LNCAP (cell line): ENCODE measurements around the gene LRR1.

Source experiments
- CTCF ChIP-seq: fragments of 450-650 bp; IDR thresholded peaks from 2 replicates; pipeline ENCODE4 v1.5.1; 2017; ENCODE audit warnings: mild to moderate bottlenecking

LRR1 gene

DNA sequence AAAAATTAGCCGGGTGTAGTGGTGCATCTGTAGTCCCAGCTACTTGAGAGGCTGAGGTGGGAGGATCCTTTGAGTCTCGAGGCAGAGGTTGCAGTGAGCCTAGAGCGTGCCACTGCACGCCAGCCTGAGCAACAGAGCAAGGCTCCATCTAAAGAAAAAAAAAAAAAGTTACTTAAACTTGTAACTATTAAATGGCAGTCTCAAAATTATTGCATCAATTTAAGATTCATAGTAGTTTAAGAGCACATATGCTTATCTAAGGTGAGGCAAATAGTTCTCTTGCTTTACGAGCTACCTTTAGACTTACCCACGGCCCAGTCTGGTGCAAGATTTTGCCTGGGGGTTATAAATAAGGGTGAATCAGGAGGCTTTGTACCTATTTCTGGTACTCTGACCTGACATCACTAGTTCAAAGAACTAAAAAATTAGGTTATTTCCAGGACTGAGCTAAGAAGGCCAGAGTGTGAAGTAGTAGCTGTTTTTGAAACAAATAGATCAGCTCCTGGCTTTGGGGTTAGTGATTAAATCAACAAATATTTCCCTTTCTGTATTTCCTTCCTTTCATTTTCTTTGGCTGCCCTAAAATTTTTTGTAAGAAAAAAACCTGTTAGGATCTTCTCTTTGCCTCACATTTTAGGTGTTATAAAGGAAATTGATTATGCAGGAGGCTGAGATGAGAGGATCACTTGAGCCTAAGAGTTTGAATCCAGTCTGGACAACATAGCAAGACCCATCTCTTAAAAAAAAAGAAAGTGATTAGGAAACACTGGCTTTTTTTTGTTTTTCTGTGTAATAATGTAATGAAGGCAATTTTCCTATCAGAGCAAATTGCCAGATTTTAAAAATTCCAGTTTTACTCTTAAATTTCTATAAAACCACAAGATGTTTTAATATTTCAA lies 25.4 kb downstream of the LRR1 start:
- TF ChIP-seq CTCF = no peak

- peak; percentile 91 for TF ChIP-seq CTCF
Measured at GRCh38 chr14:49633640-49634546, 35.2 kb downstream of the LRR1 start.

DNA sequence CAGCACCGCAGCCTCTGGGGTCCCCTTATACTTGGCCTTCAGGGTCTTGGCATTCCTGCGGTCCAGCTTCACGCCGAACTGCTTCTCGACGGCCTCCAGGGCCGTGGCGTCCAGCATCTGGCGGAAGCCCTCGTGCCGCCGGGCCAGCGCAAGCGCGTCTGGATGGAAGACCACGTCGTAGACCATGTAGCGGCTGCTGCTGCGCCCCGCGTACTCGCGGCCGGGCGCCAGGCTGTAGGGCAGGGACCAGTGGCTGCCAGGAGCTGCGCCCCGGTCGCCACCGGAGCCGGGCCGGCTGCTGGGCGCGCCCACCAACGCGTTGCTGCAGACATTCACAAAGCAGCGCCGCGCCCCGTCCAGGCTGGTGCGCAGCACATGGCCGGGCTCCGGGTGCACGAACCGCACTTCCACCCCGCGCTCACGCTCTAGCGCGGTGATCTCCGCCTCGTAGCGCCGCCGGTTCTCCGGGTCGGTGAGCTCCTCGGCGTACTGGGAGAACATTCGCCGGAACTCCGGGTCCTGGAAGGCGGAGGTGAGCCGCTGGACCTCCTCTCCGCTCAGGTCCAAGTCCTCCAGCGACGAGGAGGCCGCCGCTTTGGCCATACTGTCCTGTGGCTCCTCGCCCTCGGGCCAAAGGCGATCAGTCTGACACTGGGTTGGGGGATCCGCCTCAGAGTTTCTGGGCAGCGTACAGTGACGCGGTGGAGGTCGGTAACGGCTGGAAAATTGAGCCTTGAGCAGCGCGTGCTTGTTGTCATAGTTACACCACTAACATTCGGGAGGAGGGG lies 36.0 kb downstream of the LRR1 start, which contains the start of gene DNAAF2:
TSS of gene DNAAF2 (minus strand) at position 698 of the 788 bp plus-strand sequence. CDS start at position 603, 95 bp downstream.
- no peak for TF ChIP-seq CTCF

GRCh38 chr14:49636866-49637265 lies 38.1 kb downstream of the LRR1 start:
- no peak for TF ChIP-seq CTCF

DNA sequence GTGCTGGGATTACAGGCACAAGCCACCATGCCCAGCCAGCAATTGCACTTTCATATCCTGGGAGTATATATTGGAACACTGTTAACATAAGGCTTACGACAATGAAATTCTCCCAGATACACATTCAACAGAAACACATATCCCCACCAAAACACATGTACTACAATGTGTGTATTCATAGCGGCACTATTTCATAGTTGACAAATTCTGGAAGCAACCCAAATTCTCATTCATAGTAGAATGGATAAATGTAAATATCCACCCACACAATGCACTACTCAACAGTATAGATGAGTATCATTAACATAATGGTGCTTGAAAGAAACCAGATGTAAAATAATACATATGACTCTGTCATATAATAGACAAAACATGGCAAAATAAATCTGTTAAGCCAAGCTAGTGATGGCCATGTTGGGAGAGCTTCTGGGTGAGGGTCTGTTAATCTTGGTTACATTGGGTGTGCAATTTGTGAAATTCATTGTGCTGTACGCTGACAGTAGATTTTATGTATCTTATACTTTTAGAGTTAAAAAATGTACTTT lies 38.9 kb downstream of the LRR1 start:
- TF ChIP-seq CTCF = no peak

DNA sequence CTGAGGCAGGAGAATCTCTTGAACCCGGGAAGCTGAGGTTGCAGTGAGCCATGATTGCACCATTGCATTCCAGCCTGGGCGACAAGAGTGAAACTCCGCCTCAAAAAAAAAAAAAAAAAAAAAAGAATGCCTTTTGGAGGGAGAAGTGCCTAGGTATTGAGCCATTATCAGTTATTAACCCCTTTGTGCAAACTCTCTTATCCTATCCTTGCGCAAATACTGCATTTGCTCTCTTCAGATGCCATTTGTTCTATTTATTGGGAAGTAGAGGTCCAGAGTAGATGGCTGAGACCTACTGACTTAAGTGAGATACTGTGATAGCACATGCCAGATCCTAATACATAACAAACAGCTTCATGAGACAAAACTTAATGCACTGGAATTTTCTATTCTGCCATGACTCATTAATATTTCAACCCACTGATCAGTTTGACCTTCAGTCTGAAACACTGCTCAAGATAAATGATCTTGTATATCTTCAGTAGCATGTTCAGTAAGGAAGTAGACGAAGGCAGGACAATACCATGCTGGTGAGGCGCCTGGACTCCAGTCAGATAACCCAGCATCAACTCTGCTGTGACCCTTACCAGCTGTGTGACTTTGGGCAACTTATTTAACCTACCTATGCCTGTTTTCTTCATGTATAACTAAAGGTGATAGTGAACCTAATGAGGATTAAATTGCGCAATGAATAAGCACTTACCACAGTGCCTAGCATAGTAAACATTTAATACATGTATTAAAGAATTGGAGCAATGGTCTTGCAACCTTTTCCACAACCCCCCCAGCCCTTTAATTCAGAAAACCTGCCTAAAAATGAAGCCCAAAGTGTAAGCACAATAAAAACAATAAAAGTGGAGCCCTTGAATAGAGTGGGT lies 42.0 kb downstream of the LRR1 start:
- TF ChIP-seq CTCF = no peak
